Liver (tissue), 9 donors: ENCODE data around the gene SEPTIN2. TPM values are rescaled to one million over a fixed set of nuclear protein-coding genes. Genes with fewer than 3 reads are reported as not detected.

ENCODE experiments used
- DNase-seq: peaks from one replicate; pipeline ENCODE4 v3.0.0-alpha.2; 2017; ENCODE audit warnings: low spot score
- H3K27ac ChIP-seq, 2 donors: one replicate each; pipeline ENCODE4 v1.7.0; 2013; ENCODE audit warnings: inconsistent platforms in 2 of 2, low read length in 2 of 2, control low read depth in 1 of 2, low read depth in 1 of 2, mild to moderate bottlenecking in 1 of 2
- H3K27me3 ChIP-seq, 4 donors: one replicate each; pipeline versions ENCODE4 v1.6.1 to v1.7.0; 2013; ENCODE audit warnings: low read length in 3 of 4, inconsistent platforms in 1 of 4, mild to moderate bottlenecking in 1 of 4, moderate library complexity in 1 of 4; ENCODE audit not compliant: control insufficient read depth in 4 of 4, insufficient read depth in 4 of 4
- H3K36me3 ChIP-seq, 4 donors: one replicate each; pipeline versions ENCODE4 v1.6.1 to v1.7.0; 2013; ENCODE audit warnings: low read length in 3 of 4, mild to moderate bottlenecking in 3 of 4, low read depth in 1 of 4, moderate library complexity in 1 of 4; ENCODE audit not compliant: control insufficient read depth in 4 of 4, insufficient read depth in 3 of 4
- H3K4me1 ChIP-seq, 4 donors: one replicate each; pipeline versions ENCODE4 v1.6.1 to v1.7.0; 2013; ENCODE audit warnings: low read length in 3 of 4, mild to moderate bottlenecking in 3 of 4, moderate library complexity in 1 of 4; ENCODE audit not compliant: control insufficient read depth in 4 of 4, insufficient read depth in 4 of 4
- H3K4me3 ChIP-seq, 3 donors: one replicate each; pipeline versions ENCODE4 v1.6.1 to v1.7.0; 2013; ENCODE audit warnings: low read length in 3 of 3, control low read depth in 1 of 3, low read depth in 1 of 3, mild to moderate bottlenecking in 1 of 3
- H3K9ac ChIP-seq, 2 donors: one replicate each; pipeline ENCODE4 v1.7.0; 2013; ENCODE audit warnings: low read length in 2 of 2, mild to moderate bottlenecking in 2 of 2, moderate library complexity in 2 of 2, control low read depth in 1 of 2, low read depth in 1 of 2
- H3K9me3 ChIP-seq, 4 donors: one replicate each; pipeline versions ENCODE4 v1.6.1 to v1.7.0; 2013; ENCODE audit warnings: low read length in 3 of 4; ENCODE audit not compliant: control insufficient read depth in 4 of 4
- ATF3 ChIP-seq: IDR thresholded peaks from 2 replicates; pipeline ENCODE4 v1.6.1; 2016; ENCODE audit warnings: antibody characterized with exemption
- CTCF ChIP-seq: fragments of 150-350 bp; IDR thresholded peaks from 2 replicates; pipeline ENCODE4 v1.5.1; 2017; ENCODE audit warnings: improper control_type of control experiment, low read depth, low read length; ENCODE audit not compliant: missing input control
- EGR1 ChIP-seq, 2 donors: IDR thresholded peaks; 2 replicates each; pipeline ENCODE4 v1.6.1; 2016 to 2018; ENCODE audit warnings: antibody characterized with exemption in 2 of 2, low read depth in 2 of 2
- FOXA2 ChIP-seq: IDR thresholded peaks from 2 replicates; pipeline ENCODE4 v1.6.1; 2016; ENCODE audit warnings: antibody characterized with exemption
- GABPA ChIP-seq, 2 donors: IDR thresholded peaks in 1 of 2; conservative IDR thresholded peaks in 1 of 2; 2 replicates each; pipeline ENCODE4 v1.6.1; 2016; ENCODE audit warnings: antibody characterized with exemption in 2 of 2, mild to moderate bottlenecking in 1 of 2, moderate library complexity in 1 of 2
- HNF4A ChIP-seq, 2 donors: conservative IDR thresholded peaks; 2 replicates each; pipeline ENCODE4 v1.6.1; 2016; ENCODE audit warnings: antibody characterized with exemption in 2 of 2, mild to moderate bottlenecking in 2 of 2
- NR2F2 ChIP-seq: IDR thresholded peaks from 2 replicates; pipeline ENCODE4 v1.6.1; 2016; ENCODE audit warnings: antibody characterized with exemption
- RAD21 ChIP-seq, 2 donors: IDR thresholded peaks; 2 replicates each; pipeline ENCODE4 v1.6.1; 2016; ENCODE audit warnings: antibody characterized with exemption in 2 of 2, mild to moderate bottlenecking in 2 of 2
- REST ChIP-seq: IDR thresholded peaks from 2 replicates; pipeline ENCODE4 v1.6.1; 2016; ENCODE audit warnings: antibody characterized with exemption, mild to moderate bottlenecking
- RXRA ChIP-seq, 2 donors: IDR thresholded peaks; 2 replicates each; pipeline ENCODE4 v1.6.1; 2017 to 2018; ENCODE audit warnings: antibody characterized with exemption in 2 of 2, mild to moderate bottlenecking in 1 of 2
- SP1 ChIP-seq: IDR thresholded peaks from 2 replicates; pipeline ENCODE4 v1.6.1; 2018; ENCODE audit warnings: antibody characterized with exemption, mild to moderate bottlenecking
- TAF1 ChIP-seq: conservative IDR thresholded peaks from 2 replicates; pipeline ENCODE4 v1.6.1; 2016; ENCODE audit warnings: antibody characterized with exemption, mild to moderate bottlenecking
- YY1 ChIP-seq: IDR thresholded peaks from 2 replicates; pipeline ENCODE4 v1.6.1; 2016; ENCODE audit warnings: antibody characterized with exemption, mild to moderate bottlenecking
- WGBS: extraction: QIAGEN DNeasy Blood & Tissue Kit; methylation state at CpG from one replicate; pipeline ENCODE4 v1.1.7; 2013; 5-methylcytosine and 5-hydroxymethylcytosine counted together
- polyA plus RNA-seq, 2 donors: library from polyadenylated mRNA; stranded (reverse) in 1 of 2; unstranded in 1 of 2; fragments of 200-250 nt in 1 of 2; fragments of >200 nt in 1 of 2; fragmentation: Nextera tagmentation in 1 of 2; extraction: Ambion mirVana in 1 of 2; gene quantifications; one replicate each; pipeline versions ENCODE4 v1.2.1 to v1.2.3, GENCODE V29; 2013 to 2015
- total RNA-seq, 2 donors: library from RNA; depleted of rRNA; stranded (reverse); fragments of >200 nt; gene quantifications; one replicate each; pipeline ENCODE4 v1.2.3, GENCODE V29; 2014
- TF ChIP-seq, protein P1 (sequence below): IDR thresholded peaks from 2 replicates; pipeline ENCODE4 v1.6.1; 2016; ENCODE audit warnings: antibody characterized with exemption
- TF ChIP-seq, protein P2 (sequence below): IDR thresholded peaks from 2 replicates; pipeline ENCODE4 v1.6.1; 2016; ENCODE audit warnings: antibody characterized with exemption
- donor health status: healthy.
- donor health status: healthy.
- donor health status: healthy.
- donor health status: healthy.
- donor health status: healthy.

Gene SEPTIN2
- total and polyA plus RNA-seq, 4 donors = 63.7 to 147 (median 96.9) TPM

DNA sequence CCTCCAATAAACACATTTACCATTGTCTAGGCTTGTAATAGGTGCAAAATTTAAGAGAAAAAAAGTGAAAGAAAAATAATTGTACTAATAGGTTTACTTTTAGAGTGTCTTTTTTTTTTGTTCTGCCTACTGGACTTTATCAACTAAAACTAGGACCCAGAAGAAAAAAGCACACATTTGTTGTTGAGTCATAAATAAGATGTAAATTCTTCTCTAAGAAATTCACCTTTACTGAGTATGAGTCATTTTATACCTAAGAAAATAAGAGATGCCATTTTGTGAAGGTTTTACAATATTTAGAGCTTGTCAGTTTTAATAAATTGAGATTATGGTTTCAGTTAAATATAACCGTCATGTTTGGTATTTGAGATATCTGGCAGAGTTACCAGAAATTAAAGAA is 59.6 kb downstream of the SEPTIN2 start:
- Histone ChIP-seq H3K4me1 (peaks cover 5 to 31% (median 17%) of the 10 kb centered on the region in 4 donors), H3K27ac (no peak overlapping the region), H3K9ac (no peak overlapping the region), H3K9me3 (no peaks in the 10 kb centered on the region), H3K36me3 (peaks cover 0 to 8% (median 4%) of the 10 kb centered on the region in 4 donors), H3K27me3 (no peaks in the 10 kb centered on the region), H3K4me3 (no peak overlapping the region)
- no peak for DNase-seq
- TF ChIP-seq GABPA (IDR thresholded peaks at IDR 0.05 in 1 of 2, conservative IDR thresholded peaks at IDR 0.05 in 1 of 2) (no peak), CTCF (no peak), FOXA2 (no peak), HNF4A (conservative IDR thresholded peaks at IDR 0.05) (no peak), ATF3 (no peak), EGR1 (IDR thresholded peaks at IDR 0.05; ENCODE audit: low read depth in 2 of 2) (no peak), NR2F2 (no peak), REST (no peak)
- TF ChIP-seq, protein P1, sequence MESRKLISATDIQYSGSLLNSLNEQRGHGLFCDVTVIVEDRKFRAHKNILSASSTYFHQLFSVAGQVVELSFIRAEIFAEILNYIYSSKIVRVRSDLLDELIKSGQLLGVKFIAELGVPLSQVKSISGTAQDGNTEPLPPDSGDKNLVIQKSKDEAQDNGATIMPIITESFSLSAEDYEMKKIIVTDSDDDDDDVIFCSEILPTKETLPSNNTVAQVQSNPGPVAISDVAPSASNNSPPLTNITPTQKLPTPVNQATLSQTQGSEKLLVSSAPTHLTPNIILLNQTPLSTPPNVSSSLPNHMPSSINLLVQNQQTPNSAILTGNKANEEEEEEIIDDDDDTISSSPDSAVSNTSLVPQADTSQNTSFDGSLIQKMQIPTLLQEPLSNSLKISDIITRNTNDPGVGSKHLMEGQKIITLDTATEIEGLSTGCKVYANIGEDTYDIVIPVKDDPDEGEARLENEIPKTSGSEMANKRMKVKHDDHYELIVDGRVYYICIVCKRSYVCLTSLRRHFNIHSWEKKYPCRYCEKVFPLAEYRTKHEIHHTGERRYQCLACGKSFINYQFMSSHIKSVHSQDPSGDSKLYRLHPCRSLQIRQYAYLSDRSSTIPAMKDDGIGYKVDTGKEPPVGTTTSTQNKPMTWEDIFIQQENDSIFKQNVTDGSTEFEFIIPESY = no peak
- 92% methylated on average over 1 of the region's 1 CpG for WGBS

DNA sequence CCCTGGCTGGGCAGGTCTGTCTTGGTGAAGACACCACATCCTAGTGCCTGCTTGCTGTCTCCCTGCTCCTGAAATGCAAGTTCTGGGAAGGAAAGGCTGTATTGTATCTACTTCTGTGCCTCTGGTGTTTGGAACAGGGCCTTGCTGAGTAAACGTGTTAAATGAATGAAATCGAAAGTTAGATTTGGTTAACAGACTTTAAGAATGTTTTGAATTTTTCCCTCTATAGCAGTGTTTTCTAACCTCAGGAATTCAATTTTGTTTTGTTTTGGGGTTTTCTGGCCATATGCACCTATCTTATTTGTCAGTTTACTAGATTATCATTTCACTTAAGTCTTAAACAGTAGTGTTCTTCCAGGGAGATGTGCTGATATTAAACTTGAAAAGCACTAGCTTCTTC is 61.1 kb downstream of the SEPTIN2 start:
- 49% methylated on average over 2 of the region's 2 CpGs for WGBS
- H3K36me3 ChIP-seq = peaks cover 0 to 8% (median 4%) of the 10 kb centered on the region in 4 donors
- H3K4me1 ChIP-seq = peaks cover 5 to 31% (median 17%) of the 10 kb centered on the region in 4 donors
- no peak overlapping the region for H3K9ac ChIP-seq
- no peak overlapping the region for H3K27ac ChIP-seq
- DNase-seq = no peak
- no peak overlapping the region for H3K4me3 ChIP-seq
- H3K27me3 ChIP-seq = no peaks in the 10 kb centered on the region
- H3K9me3 ChIP-seq = no peaks in the 10 kb centered on the region
- TF ChIP-seq RXRA (IDR thresholded peaks at IDR 0.05) (no peak), REST (no peak), HNF4A (conservative IDR thresholded peaks at IDR 0.05) (no peak), YY1 (no peak), GABPA (IDR thresholded peaks at IDR 0.05 in 1 of 2, conservative IDR thresholded peaks at IDR 0.05 in 1 of 2) (no peak), CTCF (no peak), FOXA2 (no peak), TAF1 (no peak), RAD21 (IDR thresholded peaks at IDR 0.05) (no peak), SP1 (no peak)
- TF ChIP-seq, protein P2, sequence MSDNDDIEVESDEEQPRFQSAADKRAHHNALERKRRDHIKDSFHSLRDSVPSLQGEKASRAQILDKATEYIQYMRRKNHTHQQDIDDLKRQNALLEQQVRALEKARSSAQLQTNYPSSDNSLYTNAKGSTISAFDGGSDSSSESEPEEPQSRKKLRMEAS = no peak
- TF ChIP-seq, protein P1 = no peak
